Measurements from ENCODE around the gene CCDC47. TPM values are rescaled to one million over a fixed set of nuclear protein-coding genes. Genes with fewer than 3 reads are reported as not detected.

Gene CCDC47, protein sequence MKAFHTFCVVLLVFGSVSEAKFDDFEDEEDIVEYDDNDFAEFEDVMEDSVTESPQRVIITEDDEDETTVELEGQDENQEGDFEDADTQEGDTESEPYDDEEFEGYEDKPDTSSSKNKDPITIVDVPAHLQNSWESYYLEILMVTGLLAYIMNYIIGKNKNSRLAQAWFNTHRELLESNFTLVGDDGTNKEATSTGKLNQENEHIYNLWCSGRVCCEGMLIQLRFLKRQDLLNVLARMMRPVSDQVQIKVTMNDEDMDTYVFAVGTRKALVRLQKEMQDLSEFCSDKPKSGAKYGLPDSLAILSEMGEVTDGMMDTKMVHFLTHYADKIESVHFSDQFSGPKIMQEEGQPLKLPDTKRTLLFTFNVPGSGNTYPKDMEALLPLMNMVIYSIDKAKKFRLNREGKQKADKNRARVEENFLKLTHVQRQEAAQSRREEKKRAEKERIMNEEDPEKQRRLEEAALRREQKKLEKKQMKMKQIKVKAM
- total RNA-seq (34.7 TPM), polyA plus RNA-seq (25.9 TPM)
- long read RNA-seq, donor 1, partial matches to known transcripts = 0 of 1 reads
- long read RNA-seq, donor 1, other reads (novel, unspliced or antisense) = 0 of 1 reads
- long read RNA-seq, donor 2 = 0 reads
- long read RNA-seq, donor 3, transcript CCDC47-201 (13 exons, 3,466 nt) = major isoform, 8 of 10 reads
- long read RNA-seq, donor 3, partial matches to known transcripts = 0 of 10 reads
- long read RNA-seq, donor 3, other reads (novel, unspliced or antisense) = 0 of 10 reads
- long read RNA-seq, donor 4, transcript CCDC47-201 (13 exons, 3,466 nt) = major isoform, 6 of 9 reads
- long read RNA-seq, donor 4, partial matches to known transcripts = 0 of 9 reads
- long read RNA-seq, donor 4, other reads (novel, unspliced or antisense) = 0 of 9 reads
- long read RNA-seq, donor 5, transcript CCDC47-201 (13 exons, 3,466 nt) = major isoform, 20 of 31 reads
- long read RNA-seq, donor 5, partial matches to known transcripts = 8 of 31 reads
- long read RNA-seq, donor 5, other reads (novel, unspliced or antisense) = 0 of 31 reads
- long read RNA-seq, donor 6, transcript CCDC47-201 (13 exons, 3,466 nt) = major isoform, 11 of 12 reads
- long read RNA-seq, donor 6, partial matches to known transcripts = 0 of 12 reads
- long read RNA-seq, donor 6, other reads (novel, unspliced or antisense) = 0 of 12 reads
- long read RNA-seq, donor 7, transcript CCDC47-201 (13 exons, 3,466 nt) = major isoform, 13 of 14 reads
- long read RNA-seq, donor 7, partial matches to known transcripts = 0 of 14 reads
- long read RNA-seq, donor 7, other reads (novel, unspliced or antisense) = 0 of 14 reads
- long read RNA-seq, donor 8, transcript CCDC47-201 (13 exons, 3,466 nt) = major isoform, 5 of 7 reads
- long read RNA-seq, donor 8, partial matches to known transcripts = 0 of 7 reads
- long read RNA-seq, donor 8, other reads (novel, unspliced or antisense) = 0 of 7 reads
- long read RNA-seq, donor 9, transcript CCDC47-201 (13 exons, 3,466 nt) = major isoform, 10 of 11 reads
- long read RNA-seq, donor 9, partial matches to known transcripts = 0 of 11 reads
- long read RNA-seq, donor 9, other reads (novel, unspliced or antisense) = 0 of 11 reads
- long read RNA-seq, donor 10, transcript CCDC47-201 (13 exons, 3,466 nt) = major isoform, 8 of 13 reads
- long read RNA-seq, donor 10, partial matches to known transcripts = 0 of 13 reads
- long read RNA-seq, donor 10, other reads (novel, unspliced or antisense) = 0 of 13 reads

DNA sequence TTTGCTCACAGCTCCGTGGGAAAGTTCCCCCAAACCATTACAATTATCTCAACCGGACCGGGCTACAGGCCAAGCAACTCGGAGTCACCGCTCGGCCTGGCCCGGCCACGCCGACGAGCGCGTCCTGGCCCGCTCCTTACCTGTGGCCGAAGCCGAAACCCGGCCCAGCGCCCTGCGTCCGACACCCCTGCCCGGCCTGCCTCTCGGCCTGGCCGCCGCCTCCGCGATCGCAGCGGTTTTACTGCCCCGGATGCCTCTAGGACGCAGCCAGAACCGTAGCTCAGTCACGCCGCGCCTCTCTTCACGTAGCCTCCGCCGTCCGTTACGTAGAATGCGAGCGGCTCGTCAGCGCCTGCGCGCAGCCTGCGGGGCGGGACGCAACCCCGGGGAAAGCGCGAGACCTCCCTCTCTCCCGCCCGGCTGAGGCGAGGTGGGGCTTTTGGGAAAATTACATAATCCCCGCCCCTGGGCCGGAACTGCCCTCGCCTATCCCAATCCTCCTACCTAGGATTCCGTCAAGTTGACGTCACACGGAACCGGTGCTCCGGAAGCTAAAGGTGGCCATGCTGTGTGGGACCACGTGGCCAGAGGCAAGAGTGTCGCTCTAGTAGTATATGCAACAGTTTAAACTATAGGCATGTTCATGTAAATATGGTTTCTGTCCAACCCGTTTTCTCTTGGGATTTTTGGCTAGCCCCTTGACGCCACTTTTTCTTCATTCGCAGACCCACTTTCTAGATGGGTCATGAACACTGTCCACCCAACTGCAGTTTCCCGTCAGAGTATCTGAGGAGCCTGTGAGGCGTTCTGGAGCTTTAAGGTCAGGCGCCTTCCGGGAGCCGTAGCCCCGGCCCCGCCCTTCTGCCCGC, at the start of gene CCDC47:
CCDC47 (minus strand) TSS at position 326 of the 869 bp plus-strand sequence. CDS start 7,422 bp downstream, outside the sequence.
- peak within 1 kb of the TSS; percentile 97 to 99 for H3K27ac ChIP-seq (ENCODE audit: low read depth in 1 of 2, low read length in 1 of 2)
- no peaks in the 10 kb centered on the region for H3K27me3 ChIP-seq (ENCODE audit: control insufficient read depth in 2 of 2, insufficient read depth in 1 of 2, low read length in 1 of 2)
- H3K4me1 ChIP-seq (ENCODE audit: control insufficient read depth in 2 of 2, insufficient read depth in 2 of 2, low read length in 2 of 2) = peaks cover 12 to 14% of the 10 kb centered on the region in 2 donors
- no peaks in the 10 kb centered on the region for H3K9me3 ChIP-seq (ENCODE audit: control insufficient read depth in 2 of 2, insufficient read depth in 1 of 2, low read length in 1 of 2)
- peak within 1 kb of the TSS; percentile 82 to 95 for H3K4me3 ChIP-seq (ENCODE audit: low read length in 2 of 2)
- WGBS = under 1% methylated on average over 74 of the region's 74 CpGs
- H3K36me3 ChIP-seq (ENCODE audit: control insufficient read depth in 2 of 2, insufficient read depth in 2 of 2, low read length in 1 of 2) = peaks cover 12 to 23% of the 10 kb centered on the region in 2 donors
- peak; percentile 97 to 99 (median 99) for DNase-seq (ENCODE audit: low read depth in 6 of 9, low spot score in 9 of 9)

- no peak for DNase-seq (ENCODE audit: low read depth in 6 of 9, low spot score in 9 of 9)
- Histone ChIP-seq H3K4me3 (ENCODE audit: low read length in 2 of 2) (no peak overlapping the region), H3K27me3 (ENCODE audit: control insufficient read depth in 2 of 2, insufficient read depth in 1 of 2, low read length in 1 of 2) (no peaks in the 10 kb centered on the region), H3K9me3 (ENCODE audit: control insufficient read depth in 2 of 2, insufficient read depth in 1 of 2, low read length in 1 of 2) (no peaks in the 10 kb centered on the region), H3K4me1 (ENCODE audit: control insufficient read depth in 2 of 2, insufficient read depth in 2 of 2, low read length in 2 of 2) (peaks cover 8 to 12% of the 10 kb centered on the region in 2 donors), H3K36me3 (ENCODE audit: control insufficient read depth in 2 of 2, insufficient read depth in 2 of 2, low read length in 1 of 2) (peaks cover 69 to 80% of the 10 kb centered on the region in 2 donors), H3K27ac (ENCODE audit: low read depth in 1 of 2, low read length in 1 of 2) (no peak overlapping the region)
These were observed 49.1 kb upstream of the CCDC47 start for GRCh38 chr17:63822537-63822936.

- Histone ChIP-seq H3K4me1 (ENCODE audit: control insufficient read depth in 2 of 2, insufficient read depth in 2 of 2, low read length in 2 of 2) (peaks cover 8 to 12% of the 10 kb centered on the region in 2 donors), H3K27ac (ENCODE audit: low read depth in 1 of 2, low read length in 1 of 2) (no peak overlapping the region), H3K36me3 (ENCODE audit: control insufficient read depth in 2 of 2, insufficient read depth in 2 of 2, low read length in 1 of 2) (peaks cover 76 to 87% of the 10 kb centered on the region in 2 donors), H3K4me3 (ENCODE audit: low read length in 2 of 2) (no peak overlapping the region), H3K27me3 (ENCODE audit: control insufficient read depth in 2 of 2, insufficient read depth in 1 of 2, low read length in 1 of 2) (no peaks in the 10 kb centered on the region), H3K9me3 (ENCODE audit: control insufficient read depth in 2 of 2, insufficient read depth in 1 of 2, low read length in 1 of 2) (no peaks in the 10 kb centered on the region)
- no peak for DNase-seq (ENCODE audit: low read depth in 6 of 9, low spot score in 9 of 9)
- 96% methylated on average over 6 of the region's 6 CpGs for WGBS
These were observed 48.4 kb upstream of the CCDC47 start for GRCh38 chr17:63821804-63822203.

GRCh38 chr17:63820963-63821561, 47.7 kb upstream of the CCDC47 start:
- no peak overlapping the region for H3K4me3 ChIP-seq (ENCODE audit: low read length in 2 of 2)
- no peaks in the 10 kb centered on the region for H3K27me3 ChIP-seq (ENCODE audit: control insufficient read depth in 2 of 2, insufficient read depth in 1 of 2, low read length in 1 of 2)
- no peak overlapping the region for H3K27ac ChIP-seq (ENCODE audit: low read depth in 1 of 2, low read length in 1 of 2)
- DNase-seq (ENCODE audit: low read depth in 6 of 9, low spot score in 9 of 9) = no peak
- WGBS = 95% methylated on average over 10 of the region's 10 CpGs
- peaks cover 4 to 8% of the 10 kb centered on the region in 2 donors for H3K4me1 ChIP-seq (ENCODE audit: control insufficient read depth in 2 of 2, insufficient read depth in 2 of 2, low read length in 2 of 2)
- H3K9me3 ChIP-seq (ENCODE audit: control insufficient read depth in 2 of 2, insufficient read depth in 1 of 2, low read length in 1 of 2) = no peaks in the 10 kb centered on the region
- H3K36me3 ChIP-seq (ENCODE audit: control insufficient read depth in 2 of 2, insufficient read depth in 2 of 2, low read length in 1 of 2) = peaks cover 83 to 95% of the 10 kb centered on the region in 2 donors

DNA sequence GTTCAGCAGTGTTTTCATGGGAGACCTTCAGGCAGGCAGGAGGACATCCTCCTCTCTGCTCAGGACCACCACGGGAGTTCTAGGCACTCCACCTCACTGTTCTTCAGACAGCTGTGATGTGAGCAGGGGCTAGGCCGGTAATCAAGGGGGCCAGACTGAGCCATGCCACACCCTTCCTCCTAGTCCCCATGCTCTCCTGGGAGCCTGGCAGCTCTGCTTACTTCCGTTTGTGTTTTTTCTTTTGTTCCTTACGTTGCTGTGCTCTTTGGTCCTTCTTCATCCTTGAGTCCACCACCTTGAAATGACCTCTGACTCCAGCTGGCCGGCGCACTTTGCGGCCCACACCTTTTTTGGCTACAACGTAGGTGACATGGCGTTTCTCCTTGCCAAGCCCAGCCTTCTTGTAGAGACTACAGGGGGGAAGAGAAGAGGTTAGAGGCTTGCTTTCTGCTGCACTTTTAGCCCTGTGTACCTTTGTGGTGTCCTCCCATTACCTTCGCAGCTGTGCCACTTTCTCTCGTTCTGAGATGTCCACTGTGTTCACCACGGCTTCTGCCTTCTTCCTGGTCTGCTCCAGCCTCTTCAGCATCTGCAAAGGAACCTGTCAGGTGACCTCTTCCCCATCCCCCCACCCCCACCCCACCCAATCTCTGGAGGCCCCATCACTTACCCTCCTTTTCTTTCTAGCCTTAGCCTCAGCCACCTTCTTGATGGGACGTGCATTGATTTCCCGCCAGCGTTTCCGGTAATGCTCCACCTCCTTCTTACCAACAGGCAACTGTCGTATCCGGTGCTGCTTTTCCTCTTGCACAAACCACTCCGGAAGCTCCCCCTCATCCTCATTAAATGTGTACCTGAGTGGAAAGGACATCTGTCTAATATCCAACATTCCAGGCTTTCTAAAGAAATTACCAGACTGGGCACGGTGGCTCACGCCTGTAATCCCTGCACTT, 46.5 kb upstream of the CCDC47 start:
- 86% methylated on average over 21 of the region's 21 CpGs for WGBS
- no peaks in the 10 kb centered on the region for H3K4me1 ChIP-seq (ENCODE audit: control insufficient read depth in 2 of 2, insufficient read depth in 2 of 2, low read length in 2 of 2)
- H3K36me3 ChIP-seq (ENCODE audit: control insufficient read depth in 2 of 2, insufficient read depth in 2 of 2, low read length in 1 of 2) = peaks cover 81 to 97% of the 10 kb centered on the region in 2 donors
- peak overlapping the region in 1 of 2 donors; percentile 8 for H3K27ac ChIP-seq (ENCODE audit: low read depth in 1 of 2, low read length in 1 of 2)
- no peak overlapping the region for H3K4me3 ChIP-seq (ENCODE audit: low read length in 2 of 2)
- no peak for DNase-seq (ENCODE audit: low read depth in 6 of 9, low spot score in 9 of 9)
- H3K9me3 ChIP-seq (ENCODE audit: control insufficient read depth in 2 of 2, insufficient read depth in 1 of 2, low read length in 1 of 2) = no peaks in the 10 kb centered on the region
- H3K27me3 ChIP-seq (ENCODE audit: control insufficient read depth in 2 of 2, insufficient read depth in 1 of 2, low read length in 1 of 2) = no peaks in the 10 kb centered on the region

- no peaks in the 10 kb centered on the region for H3K27me3 ChIP-seq (ENCODE audit: control insufficient read depth in 2 of 2, insufficient read depth in 1 of 2, low read length in 1 of 2)
- no peak overlapping the region for H3K27ac ChIP-seq (ENCODE audit: low read depth in 1 of 2, low read length in 1 of 2)
- WGBS = 94% methylated on average over 6 of the region's 6 CpGs
- peaks cover 80 to 97% of the 10 kb centered on the region in 2 donors for H3K36me3 ChIP-seq (ENCODE audit: control insufficient read depth in 2 of 2, insufficient read depth in 2 of 2, low read length in 1 of 2)
- DNase-seq (ENCODE audit: low read depth in 6 of 9, low spot score in 9 of 9) = no peak
- H3K4me3 ChIP-seq (ENCODE audit: low read length in 2 of 2) = no peak overlapping the region
- no peaks in the 10 kb centered on the region for H3K9me3 ChIP-seq (ENCODE audit: control insufficient read depth in 2 of 2, insufficient read depth in 1 of 2, low read length in 1 of 2)
- H3K4me1 ChIP-seq (ENCODE audit: control insufficient read depth in 2 of 2, insufficient read depth in 2 of 2, low read length in 2 of 2) = no peaks in the 10 kb centered on the region
These were observed 45.7 kb upstream of the CCDC47 start for GRCh38 chr17:63819131-63819530.

Measured in thymus (tissue), 14 donors.